Aorta (tissue), 5 donors: ENCODE measurements around the gene FAM170B. TPM values are rescaled to one million over a fixed set of nuclear protein-coding genes. Genes with fewer than 3 reads are reported as not detected.

Experiments
- ATAC-seq: fragments of 200-7000 bp; cut with Tn5 transposase; one replicate; pipeline ENCODE4 v1.9.1; 2022; ENCODE audit warnings: moderate library complexity; ENCODE audit not compliant: low FRiP score
- DNase-seq, 2 donors: peaks; one replicate each; pipeline ENCODE4 v3.0.0-alpha.2; 2020
- H3K27ac ChIP-seq, 2 donors: one replicate each; pipeline ENCODE4 v1.5.1; 2013; ENCODE audit warnings: low read length in 2 of 2, mild to moderate bottlenecking in 2 of 2, moderate library complexity in 2 of 2, control low read depth in 1 of 2, inconsistent platforms in 1 of 2, low read depth in 1 of 2
- H3K27me3 ChIP-seq, 2 donors: one replicate each; pipeline ENCODE4 v1.6.1; 2013; ENCODE audit warnings: control low read depth in 1 of 2, low read length in 1 of 2, mild to moderate bottlenecking in 1 of 2, moderate library complexity in 1 of 2; ENCODE audit not compliant: insufficient read depth in 2 of 2, control insufficient read depth in 1 of 2
- H3K36me3 ChIP-seq, 2 donors: one replicate each; pipeline ENCODE4 v1.6.1; 2013; ENCODE audit warnings: control low read depth in 1 of 2, low read length in 1 of 2, mild to moderate bottlenecking in 1 of 2; ENCODE audit not compliant: insufficient read depth in 2 of 2, control insufficient read depth in 1 of 2
- H3K4me1 ChIP-seq, 2 donors: one replicate each; pipeline ENCODE4 v1.6.1; 2013; ENCODE audit warnings: low read length in 2 of 2, control low read depth in 1 of 2, mild to moderate bottlenecking in 1 of 2, moderate library complexity in 1 of 2; ENCODE audit not compliant: insufficient read depth in 2 of 2, control insufficient read depth in 1 of 2
- H3K4me3 ChIP-seq, 2 donors: one replicate each; pipeline ENCODE4 v1.5.1; 2013; ENCODE audit warnings: low read length in 2 of 2, control low read depth in 1 of 2, mild to moderate bottlenecking in 1 of 2
- H3K9me3 ChIP-seq: one replicate; pipeline ENCODE4 v1.6.1; 2013; ENCODE audit warnings: mild to moderate bottlenecking, low read length; ENCODE audit not compliant: control insufficient read depth
- WGBS, 2 donors: extraction: QIAGEN DNeasy Blood & Tissue Kit; methylation state at CpG; one replicate each; pipeline ENCODE4 v1.1.7; 2013; 5-methylcytosine and 5-hydroxymethylcytosine counted together
- intact Hi-C, 2 donors: fragments of 100-400 bp; cut with DNase I; formaldehyde crosslinking; loops; one replicate each; pipeline versions ENCODE4 v1.14.2 to v1.15.0; 2022
- polyA plus RNA-seq, 2 donors: library from polyadenylated mRNA; stranded (reverse); fragments of 200-250 nt; gene quantifications; one replicate each; pipeline ENCODE4 v1.2.3, GENCODE V29; 2013
- total RNA-seq, 2 donors: library from RNA; stranded (reverse); fragmentation: NEBNext Ultra II Directional; extraction: Animal tissue kit (Norgen Biotek cat#: 25700); gene quantifications; one replicate each; pipeline ENCODE4 v1.2.1, GENCODE V29; 2021
- donor health status: healthy with polysubstance abuse.
- donor health status: Bipolar disorder and iron deficiency.
- donor health status: DM: no; HTN: no; CAD: no.
- donor health status: DM: no; HTN: no; CAD: no.
- donor health status: DM: yes; HTN: yes; CAD: no.

FAM170B gene
- total and polyA plus RNA-seq, 4 donors, result not detected

DNA sequence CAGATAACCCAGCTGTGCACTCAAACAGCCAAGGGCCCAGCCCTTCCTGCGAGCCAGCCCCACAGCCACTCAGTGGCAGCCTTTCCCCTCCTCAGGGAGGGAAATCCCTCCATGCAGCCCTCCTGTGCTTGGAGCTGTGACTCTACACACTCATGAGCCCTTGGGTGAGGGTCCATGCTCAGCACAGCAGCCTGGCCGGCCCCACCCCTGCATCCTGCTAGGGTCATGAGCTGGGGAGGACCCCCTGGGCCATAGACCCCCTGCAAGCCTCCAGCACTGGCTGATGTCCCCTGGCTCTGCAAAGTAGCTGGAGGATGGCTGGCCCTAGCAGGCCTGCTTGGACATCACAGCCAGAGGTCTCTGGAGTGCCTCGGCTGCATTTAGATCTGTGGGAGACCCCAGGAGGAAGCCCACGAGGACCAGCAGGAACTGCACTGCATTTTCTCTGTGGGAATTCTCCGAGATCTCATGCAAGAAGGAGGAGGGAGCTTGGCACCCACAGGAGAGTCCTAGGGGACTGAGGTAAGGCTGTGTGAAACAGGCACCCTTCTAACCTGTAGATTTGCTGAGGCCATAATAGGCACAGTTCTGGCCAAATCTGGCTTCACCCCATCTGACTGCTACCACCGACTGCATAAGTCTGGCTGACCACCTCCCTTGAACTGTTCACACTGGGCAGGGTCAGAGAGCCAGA is 37.0 kb upstream of the FAM170B start:
- peak in 1 of 2 donors; percentile 25 for DNase-seq
- 76 to 81% methylated on average over 6 of the region's 6 CpGs for WGBS, 2 donors
- no peaks in the 10 kb centered on the region for H3K4me1 ChIP-seq
- H3K27me3 ChIP-seq, result no peaks in the 10 kb centered on the region
- no peak overlapping the region for H3K4me3 ChIP-seq
- H3K27ac ChIP-seq, result no peak overlapping the region
- intact Hi-C loops, result no loop called here
- no peaks in the 10 kb centered on the region for H3K36me3 ChIP-seq
- H3K9me3 ChIP-seq, result no peaks in the 10 kb centered on the region
- ATAC-seq, result no peak

DNA sequence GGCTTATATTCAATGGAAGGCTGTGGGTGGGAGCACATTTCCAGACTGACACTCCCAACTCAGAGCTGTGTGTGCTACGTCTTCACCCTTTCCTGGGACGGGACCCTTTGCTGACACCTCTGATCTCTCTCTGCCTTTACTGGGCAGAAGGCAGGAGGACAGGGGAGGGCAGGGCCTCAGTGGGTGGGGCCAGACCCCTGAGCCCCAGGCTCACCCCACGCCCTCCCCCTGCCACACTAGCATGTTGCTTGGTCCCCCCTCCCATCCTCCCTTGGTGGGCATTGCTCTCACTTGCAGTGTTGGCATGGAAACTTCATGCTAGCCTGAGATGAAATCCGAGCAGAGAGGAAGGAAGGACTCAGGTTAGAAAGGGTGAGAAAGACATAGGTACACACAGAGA is 36.0 kb upstream of the FAM170B start:
- intact Hi-C loops, result loop anchor here in 1 of 2 donors (10.0 kb wide), 2 partner anchors 615 to 805 kb away; no protein-coding TSS in a partner anchor
- no peak for ATAC-seq
- no peaks in the 10 kb centered on the region for H3K36me3 ChIP-seq

DNA sequence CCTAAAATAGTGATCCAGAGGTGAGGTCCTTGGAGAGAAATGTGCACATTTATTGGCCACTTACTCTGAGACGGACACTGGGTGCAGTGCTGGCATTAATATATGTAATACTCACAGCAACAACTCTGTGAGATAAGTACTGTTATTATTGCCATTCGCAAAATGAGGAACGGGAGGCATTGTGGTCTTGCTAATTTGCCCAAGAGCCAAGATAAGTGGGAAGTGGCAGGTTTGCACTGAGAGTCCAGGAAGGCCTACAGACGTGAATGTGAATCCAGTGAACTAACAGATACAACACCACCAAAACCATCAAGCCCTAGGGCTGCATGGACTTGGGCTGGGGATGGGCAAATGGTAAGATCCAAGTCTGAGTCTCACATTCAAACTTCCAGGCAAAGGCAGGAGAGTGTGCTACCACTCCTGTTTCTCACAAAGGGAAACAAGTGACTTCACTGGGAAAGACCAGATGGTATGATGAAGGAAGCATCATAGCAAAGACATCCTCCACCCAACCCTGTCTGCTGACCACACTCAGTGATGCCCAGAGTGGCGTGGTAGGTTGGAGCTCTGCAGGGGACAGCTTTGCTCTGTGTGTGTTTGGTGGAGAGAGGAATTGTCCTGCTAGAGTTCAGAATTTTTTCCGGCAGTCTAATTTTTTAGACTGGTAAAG is 35.1 kb upstream of the FAM170B start:
- WGBS, 2 donors, result 90 to 91% methylated on average over 6 of the region's 6 CpGs
- ATAC-seq (no peak), DNase-seq (no peak)
- no peak overlapping the region for H3K27ac ChIP-seq
- H3K36me3 ChIP-seq, result no peaks in the 10 kb centered on the region
- H3K27me3 ChIP-seq, result no peaks in the 10 kb centered on the region
- no peaks in the 10 kb centered on the region for H3K9me3 ChIP-seq
- H3K4me3 ChIP-seq, result no peak overlapping the region
- intact Hi-C loops, result loop anchor here in 1 of 2 donors (10.0 kb wide), 2 partner anchors 614 to 804 kb away; no protein-coding TSS in a partner anchor
- no peaks in the 10 kb centered on the region for H3K4me1 ChIP-seq

More for the DNA sequence above, 36.0 kb upstream of the FAM170B start:
- no peaks in the 10 kb centered on the region for H3K9me3 ChIP-seq
- WGBS, 2 donors, result 92 to 100% methylated on average over 4 of the region's 4 CpGs
- DNase-seq, result peak in 1 of 2 donors; percentile 35
- no peak overlapping the region for H3K4me3 ChIP-seq
- no peak overlapping the region for H3K27ac ChIP-seq
- H3K4me1 ChIP-seq, result no peaks in the 10 kb centered on the region
- no peaks in the 10 kb centered on the region for H3K27me3 ChIP-seq

DNA sequence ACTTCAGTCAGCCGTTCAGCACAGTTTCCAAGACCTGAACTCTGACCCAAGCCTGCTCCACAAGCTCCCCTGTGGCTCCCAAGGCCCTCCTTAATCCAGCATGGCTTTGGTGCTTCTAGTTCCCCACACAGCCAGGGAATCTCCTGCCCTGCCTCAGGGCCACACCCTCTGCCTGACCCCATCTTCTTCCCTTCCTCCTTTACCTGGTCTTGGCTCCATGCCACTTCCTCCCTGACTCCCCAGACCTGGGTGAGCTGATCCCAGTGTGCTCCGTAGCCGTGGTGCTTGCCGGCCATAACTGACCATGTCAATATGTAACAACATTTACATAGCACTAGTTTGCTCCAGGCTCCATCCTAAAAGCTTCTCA is 34.3 kb upstream of the FAM170B start:
- no peak overlapping the region for H3K27ac ChIP-seq
- H3K9me3 ChIP-seq, result no peaks in the 10 kb centered on the region
- H3K27me3 ChIP-seq, result no peaks in the 10 kb centered on the region
- no peaks in the 10 kb centered on the region for H3K36me3 ChIP-seq
- intact Hi-C loops, result loop anchor here in 1 of 2 donors (10.0 kb wide), 2 partner anchors 613 to 803 kb away; no protein-coding TSS in a partner anchor
- DNase-seq (no peak), ATAC-seq (no peak)
- WGBS, 2 donors, result 94 to 97% methylated on average over 4 of the region's 4 CpGs
- no peak overlapping the region for H3K4me3 ChIP-seq
- no peaks in the 10 kb centered on the region for H3K4me1 ChIP-seq

DNA sequence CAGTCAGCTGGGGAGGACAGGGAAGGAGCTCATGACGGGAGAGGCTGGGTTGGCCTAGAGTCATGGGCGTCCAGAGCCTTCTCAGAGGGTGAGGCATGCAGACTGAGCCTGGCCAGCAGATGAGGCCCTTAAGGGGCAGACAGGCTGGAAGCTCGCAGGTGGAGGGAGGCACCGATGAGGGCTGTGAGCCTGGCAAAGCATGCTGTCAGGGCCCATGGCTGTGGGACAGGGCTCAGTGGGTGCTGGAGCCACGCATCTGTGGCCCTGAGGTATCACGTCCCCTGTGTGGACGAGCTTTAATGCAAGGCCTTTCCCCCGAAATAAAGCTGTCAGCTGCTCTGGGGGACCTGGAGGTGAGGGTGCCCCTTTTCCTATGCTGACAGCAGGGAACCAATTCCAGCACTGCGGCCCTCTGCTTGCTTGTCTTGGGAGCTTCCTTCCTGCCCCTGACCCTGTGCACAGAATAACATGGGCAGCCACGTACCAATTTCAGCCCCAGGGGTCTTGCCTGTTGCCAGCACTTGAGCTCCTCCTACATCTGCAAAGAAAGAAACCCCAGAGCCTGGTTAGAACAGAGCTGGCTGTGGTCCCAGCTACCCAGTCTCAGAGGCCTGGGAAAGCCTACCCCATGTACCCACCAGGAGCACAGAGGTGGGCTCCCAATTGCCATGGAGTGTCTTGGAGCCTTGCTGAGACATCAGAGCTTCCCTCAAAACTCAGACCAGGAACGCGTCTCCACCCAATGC is 33.8 kb upstream of the FAM170B start:
- H3K9me3 ChIP-seq, result no peaks in the 10 kb centered on the region
- H3K36me3 ChIP-seq, result no peaks in the 10 kb centered on the region
- no peak overlapping the region for H3K27ac ChIP-seq
- DNase-seq, result no peak
- no peaks in the 10 kb centered on the region for H3K4me1 ChIP-seq
- no peak overlapping the region for H3K4me3 ChIP-seq
- no peak for ATAC-seq
- intact Hi-C loops, result loop anchor here in 1 of 2 donors (10.0 kb wide), 2 partner anchors 613 to 803 kb away; no protein-coding TSS in a partner anchor
- H3K27me3 ChIP-seq, result no peaks in the 10 kb centered on the region
- 84 to 87% methylated on average over 12 of the region's 12 CpGs for WGBS, 2 donors

DNA sequence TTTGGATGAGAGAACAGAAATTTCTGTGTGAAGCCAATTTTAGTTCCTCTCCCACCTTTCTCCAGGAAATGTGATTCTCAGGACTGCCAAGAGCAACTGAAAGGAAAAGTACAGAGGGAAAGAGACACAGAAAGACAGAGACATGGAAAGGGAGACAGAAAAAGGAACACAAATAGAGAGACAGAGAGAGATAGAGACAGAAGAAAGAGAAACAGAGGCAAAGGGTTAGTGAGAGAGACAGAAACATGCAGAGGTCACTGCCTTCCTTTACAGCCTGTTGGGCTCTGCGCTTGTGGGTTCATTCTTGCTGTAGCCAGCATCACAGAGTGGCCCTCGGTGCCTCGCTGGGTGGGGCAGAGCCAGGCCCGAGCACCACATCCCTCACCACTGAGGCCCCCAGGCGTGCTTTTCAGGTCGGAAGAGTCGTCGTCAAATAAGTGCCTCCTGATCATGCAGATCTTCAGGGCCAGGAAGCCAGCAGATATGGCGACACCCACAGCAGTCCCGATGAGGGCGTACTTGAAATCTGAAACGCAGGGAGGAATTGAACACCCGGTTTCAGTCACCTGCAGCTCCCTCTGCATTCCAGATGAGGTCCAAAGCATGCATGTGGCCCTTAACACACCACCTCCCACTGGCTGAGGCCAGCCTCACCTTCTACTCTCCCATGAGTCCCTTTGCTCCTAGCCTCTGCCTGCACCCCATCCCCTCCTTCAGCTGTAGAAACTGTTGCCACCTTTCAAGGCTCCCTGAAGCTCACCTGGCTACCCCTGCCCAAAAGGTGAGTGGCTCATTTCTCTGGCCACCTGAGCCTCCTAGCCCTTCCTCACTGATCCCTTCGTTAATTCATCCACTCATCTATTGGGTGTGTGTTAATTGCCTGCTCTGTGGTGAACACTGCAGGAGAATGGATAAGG is 32.9 kb upstream of the FAM170B start:
- Histone ChIP-seq H3K27ac (no peak overlapping the region), H3K36me3 (no peaks in the 10 kb centered on the region), H3K4me3 (no peak overlapping the region), H3K4me1 (no peaks in the 10 kb centered on the region), H3K27me3 (no peaks in the 10 kb centered on the region), H3K9me3 (no peaks in the 10 kb centered on the region)
- ATAC-seq, result no peak
- intact Hi-C loops, result loop anchor here in 1 of 2 donors (10.0 kb wide), 2 partner anchors 612 to 802 kb away; no protein-coding TSS in a partner anchor
- WGBS, 2 donors, result 89 to 92% methylated on average over 14 of the region's 14 CpGs
- DNase-seq, result no peak

DNA sequence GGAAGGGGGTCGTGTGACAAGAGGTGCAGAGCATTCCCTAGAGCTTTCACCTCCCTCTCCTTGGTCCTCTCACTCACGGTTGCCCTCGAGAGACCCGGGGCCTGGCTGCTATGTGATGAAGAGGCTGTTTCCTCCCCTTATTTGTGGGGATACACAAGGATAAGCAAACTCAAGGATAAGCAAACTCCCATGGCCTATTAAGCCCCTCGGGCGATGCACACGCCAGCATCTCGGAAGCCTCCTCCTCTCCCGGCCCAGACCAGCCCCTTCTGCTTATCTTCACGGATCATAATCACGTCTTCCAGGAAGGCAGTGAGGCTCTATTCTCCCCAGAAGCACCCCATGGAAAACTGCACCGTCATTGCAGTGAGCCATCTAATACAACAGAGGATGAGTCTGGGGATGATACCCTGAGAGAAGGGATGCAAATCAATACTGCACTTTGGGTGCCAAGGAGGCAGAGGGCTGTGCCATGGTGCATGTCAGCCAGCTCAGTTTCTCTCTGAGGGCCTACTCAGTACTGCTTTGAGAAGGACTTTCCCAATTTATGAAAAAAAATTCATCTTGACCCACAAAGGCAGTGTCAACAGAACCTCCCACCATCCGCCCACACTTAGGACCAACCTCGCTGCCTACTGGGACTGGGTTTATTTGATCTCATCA is 32.1 kb upstream of the FAM170B start:
- no peaks in the 10 kb centered on the region for H3K27me3 ChIP-seq
- no peaks in the 10 kb centered on the region for H3K36me3 ChIP-seq
- ATAC-seq (no peak), DNase-seq (no peak)
- H3K9me3 ChIP-seq, result no peaks in the 10 kb centered on the region
- no peak overlapping the region for H3K27ac ChIP-seq
- no peaks in the 10 kb centered on the region for H3K4me1 ChIP-seq
- 87 to 88% methylated on average over 14 of the region's 14 CpGs for WGBS, 2 donors
- H3K4me3 ChIP-seq, result no peak overlapping the region
- intact Hi-C loops, result loop anchor here (2.0 to 10.0 kb wide), 3 partner anchors 185 to 801 kb away; no protein-coding TSS in a partner anchor
